ENCODE data around the gene TRIM46.

The TRIM46 gene

GRCh38 chr1:155173478-155174323 is at the start of gene TRIM46:
TSS of gene TRIM46 (plus strand) at chr1:155173849. CDS start at chr1:155173967, 118 bp downstream.
- peak; percentile 84 for DNase-seq (ENCODE audit: low spot score)
- in situ Hi-C loops (cut with MboI; ENCODE audit: low sequenced_read_pairs, unreplicated experiment) = no loop called here
- TF ChIP-seq CTCF (IDR thresholded peaks at IDR 0.05; ENCODE audit: borderline replicate concordance, control extremely low read depth, extremely low read depth, insufficient read depth, missing control alignments) = no peak

- no peak for DNase-seq (ENCODE audit: low spot score)
- TF ChIP-seq CTCF (IDR thresholded peaks at IDR 0.05; ENCODE audit: borderline replicate concordance, control extremely low read depth, extremely low read depth, insufficient read depth, missing control alignments) = no peak
- in situ Hi-C loops (cut with MboI; ENCODE audit: low sequenced_read_pairs, unreplicated experiment) = no loop called here
Measured at GRCh38 chr1:155124503-155125463, 48.9 kb upstream of the TRIM46 start.

- no peak for DNase-seq (ENCODE audit: low spot score)
- in situ Hi-C loops (cut with MboI; ENCODE audit: low sequenced_read_pairs, unreplicated experiment) = no loop called here
- TF ChIP-seq CTCF (IDR thresholded peaks at IDR 0.05; ENCODE audit: borderline replicate concordance, control extremely low read depth, extremely low read depth, insufficient read depth, missing control alignments) = no peak
Measured at GRCh38 chr1:155125511-155125945, 48.1 kb upstream of the TRIM46 start.

- no peak for TF ChIP-seq CTCF (IDR thresholded peaks at IDR 0.05; ENCODE audit: borderline replicate concordance, control extremely low read depth, extremely low read depth, insufficient read depth, missing control alignments)
- in situ Hi-C loops (cut with MboI; ENCODE audit: low sequenced_read_pairs, unreplicated experiment) = no loop called here
- DNase-seq (ENCODE audit: low spot score) = no peak
Measured at GRCh38 chr1:155125946-155126555, 47.6 kb upstream of the TRIM46 start.

- in situ Hi-C loops (cut with MboI; ENCODE audit: low sequenced_read_pairs, unreplicated experiment) = no loop called here
- DNase-seq (ENCODE audit: low spot score) = no peak
- no peak for TF ChIP-seq CTCF (IDR thresholded peaks at IDR 0.05; ENCODE audit: borderline replicate concordance, control extremely low read depth, extremely low read depth, insufficient read depth, missing control alignments)
Measured at GRCh38 chr1:155126556-155127104, 47.0 kb upstream of the TRIM46 start.

Measured in GM13976 (cell line).